ENCODE data around the gene SOSTDC1. TPM values are rescaled to one million over a fixed set of nuclear protein-coding genes. Genes with fewer than 3 reads are reported as not detected.

SOSTDC1 gene
- polyA plus RNA-seq, 1 donor from 2014 or later, result 0.52 TPM

DNA sequence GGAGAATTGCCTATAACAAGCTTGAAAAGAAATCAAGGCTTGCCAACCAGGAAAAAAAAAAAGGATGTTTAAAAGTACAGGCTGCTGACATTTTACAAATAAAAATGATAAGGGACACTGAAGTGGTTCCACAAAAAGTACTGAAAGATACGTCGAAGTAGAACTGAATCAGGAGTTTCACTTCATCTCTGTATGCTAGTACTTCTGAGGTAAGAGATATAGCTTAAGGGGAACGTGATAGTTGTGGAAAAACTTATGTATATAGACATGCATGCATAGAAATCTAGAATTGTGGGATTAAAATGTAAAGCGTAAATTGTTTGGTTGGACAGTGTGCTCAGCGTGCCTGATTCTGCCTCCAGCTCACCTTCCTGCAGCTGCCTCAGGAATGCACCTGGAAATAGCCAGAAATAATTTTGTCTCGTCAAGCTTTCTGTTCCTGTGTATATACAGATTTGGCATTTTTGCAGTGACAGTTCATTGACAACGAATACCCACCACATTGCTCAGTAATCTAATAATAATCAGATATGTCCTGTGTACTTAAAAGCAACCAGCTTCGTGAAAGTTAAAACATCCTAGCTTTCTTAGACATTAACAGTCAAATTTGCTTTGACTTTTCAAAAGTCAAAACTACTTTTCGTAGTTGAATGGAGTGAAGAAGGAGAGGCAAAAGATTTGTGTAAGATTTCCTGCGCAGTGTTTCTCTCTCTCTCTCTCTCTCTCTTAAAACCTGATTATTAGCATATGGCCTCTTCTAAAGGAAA lies 1.4 kb downstream of the SOSTDC1 start:
- Histone ChIP-seq H3K36me3 (ENCODE audit: insufficient read depth, low read length) (no peaks in the 10 kb centered on the region), H2AFZ (ENCODE audit: low read depth, low read length) (no peak overlapping the region), H3K9me2 (ENCODE audit: insufficient read depth, low read length) (no peaks in the 10 kb centered on the region), H3K4me3 (ENCODE audit: low read length) (no peak overlapping the region), H3K27me3 (ENCODE audit: insufficient read depth, low read depth, low read length) (no peaks in the 10 kb centered on the region), H3K9me3 (ENCODE audit: low read length) (no peaks in the 10 kb centered on the region), H3F3A (ENCODE audit: insufficient read depth, low read length, poor library complexity, severe bottlenecking) (peaks cover 3% of the 10 kb centered on the region), H4K20me1 (ENCODE audit: insufficient read depth) (no peaks in the 10 kb centered on the region), H3K79me2 (replicated peaks; ENCODE audit: insufficient read depth, low read length) (no peaks in the 10 kb centered on the region), H3K27ac (ENCODE audit: low read length) (no peak overlapping the region), H3K4me2 (ENCODE audit: low read length) (no peak overlapping the region), H3K9ac (ENCODE audit: low read length) (no peak overlapping the region)
- no peak for TF ChIP-seq POLR2AphosphoS5 (IDR thresholded peaks at IDR 0.05)
- no peak for TF ChIP-seq EZH2 (IDR thresholded peaks at IDR 0.05; ENCODE audit: borderline replicate concordance, insufficient read depth, low read length, poor library complexity, severe bottlenecking)
- TF ChIP-seq, protein P1, sequence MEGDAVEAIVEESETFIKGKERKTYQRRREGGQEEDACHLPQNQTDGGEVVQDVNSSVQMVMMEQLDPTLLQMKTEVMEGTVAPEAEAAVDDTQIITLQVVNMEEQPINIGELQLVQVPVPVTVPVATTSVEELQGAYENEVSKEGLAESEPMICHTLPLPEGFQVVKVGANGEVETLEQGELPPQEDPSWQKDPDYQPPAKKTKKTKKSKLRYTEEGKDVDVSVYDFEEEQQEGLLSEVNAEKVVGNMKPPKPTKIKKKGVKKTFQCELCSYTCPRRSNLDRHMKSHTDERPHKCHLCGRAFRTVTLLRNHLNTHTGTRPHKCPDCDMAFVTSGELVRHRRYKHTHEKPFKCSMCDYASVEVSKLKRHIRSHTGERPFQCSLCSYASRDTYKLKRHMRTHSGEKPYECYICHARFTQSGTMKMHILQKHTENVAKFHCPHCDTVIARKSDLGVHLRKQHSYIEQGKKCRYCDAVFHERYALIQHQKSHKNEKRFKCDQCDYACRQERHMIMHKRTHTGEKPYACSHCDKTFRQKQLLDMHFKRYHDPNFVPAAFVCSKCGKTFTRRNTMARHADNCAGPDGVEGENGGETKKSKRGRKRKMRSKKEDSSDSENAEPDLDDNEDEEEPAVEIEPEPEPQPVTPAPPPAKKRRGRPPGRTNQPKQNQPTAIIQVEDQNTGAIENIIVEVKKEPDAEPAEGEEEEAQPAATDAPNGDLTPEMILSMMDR (IDR thresholded peaks at IDR 0.05; ENCODE audit: poor library complexity, severe bottlenecking), result no peak
- no peak for TF ChIP-seq MXI1 (conservative IDR thresholded peaks at IDR 0.05; ENCODE audit: poor library complexity, severe bottlenecking)
- TF ChIP-seq, protein P2, sequence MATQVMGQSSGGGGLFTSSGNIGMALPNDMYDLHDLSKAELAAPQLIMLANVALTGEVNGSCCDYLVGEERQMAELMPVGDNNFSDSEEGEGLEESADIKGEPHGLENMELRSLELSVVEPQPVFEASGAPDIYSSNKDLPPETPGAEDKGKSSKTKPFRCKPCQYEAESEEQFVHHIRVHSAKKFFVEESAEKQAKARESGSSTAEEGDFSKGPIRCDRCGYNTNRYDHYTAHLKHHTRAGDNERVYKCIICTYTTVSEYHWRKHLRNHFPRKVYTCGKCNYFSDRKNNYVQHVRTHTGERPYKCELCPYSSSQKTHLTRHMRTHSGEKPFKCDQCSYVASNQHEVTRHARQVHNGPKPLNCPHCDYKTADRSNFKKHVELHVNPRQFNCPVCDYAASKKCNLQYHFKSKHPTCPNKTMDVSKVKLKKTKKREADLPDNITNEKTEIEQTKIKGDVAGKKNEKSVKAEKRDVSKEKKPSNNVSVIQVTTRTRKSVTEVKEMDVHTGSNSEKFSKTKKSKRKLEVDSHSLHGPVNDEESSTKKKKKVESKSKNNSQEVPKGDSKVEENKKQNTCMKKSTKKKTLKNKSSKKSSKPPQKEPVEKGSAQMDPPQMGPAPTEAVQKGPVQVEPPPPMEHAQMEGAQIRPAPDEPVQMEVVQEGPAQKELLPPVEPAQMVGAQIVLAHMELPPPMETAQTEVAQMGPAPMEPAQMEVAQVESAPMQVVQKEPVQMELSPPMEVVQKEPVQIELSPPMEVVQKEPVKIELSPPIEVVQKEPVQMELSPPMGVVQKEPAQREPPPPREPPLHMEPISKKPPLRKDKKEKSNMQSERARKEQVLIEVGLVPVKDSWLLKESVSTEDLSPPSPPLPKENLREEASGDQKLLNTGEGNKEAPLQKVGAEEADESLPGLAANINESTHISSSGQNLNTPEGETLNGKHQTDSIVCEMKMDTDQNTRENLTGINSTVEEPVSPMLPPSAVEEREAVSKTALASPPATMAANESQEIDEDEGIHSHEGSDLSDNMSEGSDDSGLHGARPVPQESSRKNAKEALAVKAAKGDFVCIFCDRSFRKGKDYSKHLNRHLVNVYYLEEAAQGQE (IDR thresholded peaks at IDR 0.05; ENCODE audit: borderline replicate concordance), result no peak
- TF ChIP-seq EP300 (conservative IDR thresholded peaks at IDR 0.05; ENCODE audit: poor library complexity, severe bottlenecking), result no peak

DNA sequence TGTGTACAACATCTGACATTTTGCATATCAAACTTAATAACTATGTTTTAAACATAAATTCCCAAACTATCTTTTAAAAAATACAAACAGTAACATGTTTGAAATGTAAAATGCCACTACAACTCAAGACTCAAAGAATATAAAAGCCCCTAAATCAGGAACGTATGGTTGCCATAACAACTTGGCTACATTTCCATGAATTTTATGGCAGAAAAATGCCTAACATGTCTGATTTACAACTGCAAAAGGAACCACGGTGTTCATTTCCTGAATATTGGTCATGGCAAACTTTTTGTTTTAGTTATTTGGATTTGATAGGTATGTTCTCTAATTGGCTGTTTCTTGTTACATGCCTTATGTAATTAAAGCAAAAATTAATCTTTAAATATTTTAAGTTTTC lies 2.0 kb downstream of the SOSTDC1 start:
- no peak overlapping the region for H3K27ac ChIP-seq (ENCODE audit: low read length)
- H3K79me2 ChIP-seq (replicated peaks; ENCODE audit: insufficient read depth, low read length), result no peaks in the 10 kb centered on the region
- no peak overlapping the region for H3K4me2 ChIP-seq (ENCODE audit: low read length)
- peaks cover 3% of the 10 kb centered on the region for H3F3A ChIP-seq (ENCODE audit: insufficient read depth, low read length, poor library complexity, severe bottlenecking)
- H3K4me3 ChIP-seq (ENCODE audit: low read length), result no peak overlapping the region
- no peaks in the 10 kb centered on the region for H3K9me2 ChIP-seq (ENCODE audit: insufficient read depth, low read length)
- H3K36me3 ChIP-seq (ENCODE audit: insufficient read depth, low read length), result no peaks in the 10 kb centered on the region
- H2AFZ ChIP-seq (ENCODE audit: low read depth, low read length), result no peak overlapping the region
- no peak for TF ChIP-seq EZH2 (IDR thresholded peaks at IDR 0.05; ENCODE audit: borderline replicate concordance, insufficient read depth, low read length, poor library complexity, severe bottlenecking)
- no peak for TF ChIP-seq SMC3 (conservative IDR thresholded peaks at IDR 0.05; ENCODE audit: poor library complexity)
- TF ChIP-seq, protein P1 (IDR thresholded peaks at IDR 0.05; ENCODE audit: poor library complexity, severe bottlenecking), result no peak
- TF ChIP-seq, protein P2 (IDR thresholded peaks at IDR 0.05; ENCODE audit: borderline replicate concordance), result no peak
- no peak for TF ChIP-seq POLR2AphosphoS5 (IDR thresholded peaks at IDR 0.05)
- TF ChIP-seq EP300 (conservative IDR thresholded peaks at IDR 0.05; ENCODE audit: poor library complexity, severe bottlenecking), result no peak
- TF ChIP-seq TAF1 (IDR thresholded peaks at IDR 0.05; ENCODE audit: low read depth), result no peak
- no peak for TF ChIP-seq MXI1 (conservative IDR thresholded peaks at IDR 0.05; ENCODE audit: poor library complexity, severe bottlenecking)
- TF ChIP-seq RAD21 (conservative IDR thresholded peaks at IDR 0.05), result no peak
- H4K20me1 ChIP-seq (ENCODE audit: insufficient read depth), result no peaks in the 10 kb centered on the region
- no peaks in the 10 kb centered on the region for H3K9me3 ChIP-seq (ENCODE audit: low read length)
- H3K27me3 ChIP-seq (ENCODE audit: insufficient read depth, low read depth, low read length), result no peaks in the 10 kb centered on the region
- H3K9ac ChIP-seq (ENCODE audit: low read length), result no peak overlapping the region
